ENCODE results near the gene SLX1B.
"Not testable (repeated sequence)": the region's sequence is repeated elsewhere in the genome, so short reads cannot be mapped to it uniquely, and the experiment has no call there.

Gene SLX1B

GRCh38 chr16:29454269-29454668, at the start of gene SLX1B, which contains the start of gene BOLA2:
Gene SLX1B (plus strand): TSS chr16:29454533.
Gene BOLA2 (minus strand): TSS chr16:29454351. CDS start chr16:29454253, 98 bp downstream.
- not testable (repeated sequence) for DNase-seq (ENCODE audit: low read depth, low spot score)

- DNase-seq (ENCODE audit: low read depth, low spot score) = peak; percentile 52
Measured at GRCh38 chr16:29405249-29405648, 49.1 kb upstream of the SLX1B start.

GRCh38 chr16:29423587-29423986, 30.7 kb upstream of the SLX1B start:
- not testable (repeated sequence) for DNase-seq (ENCODE audit: low read depth, low spot score)

GRCh38 chr16:29425390-29425789, 28.9 kb upstream of the SLX1B start:
- not testable (repeated sequence) for DNase-seq (ENCODE audit: low read depth, low spot score)

GRCh38 chr16:29453754-29454153, 579 bp upstream of the SLX1B start:
- DNase-seq (ENCODE audit: low read depth, low spot score) = not testable (repeated sequence)

GRCh38 chr16:29454828-29455227, 495 bp downstream of the SLX1B start:
- DNase-seq (ENCODE audit: low read depth, low spot score) = not testable (repeated sequence)

GRCh38 chr16:29457660-29458059, 3.3 kb downstream of the SLX1B start:
- DNase-seq (ENCODE audit: low read depth, low spot score) = not testable (repeated sequence)

- not testable (repeated sequence) for DNase-seq (ENCODE audit: low read depth, low spot score)
Measured at GRCh38 chr16:29459706-29460646, 5.6 kb downstream of the SLX1B start, which contains the start of gene SULT1A4. Gene SULT1A4 (plus strand): TSS chr16:29459913. CDS start chr16:29461386, 1,473 bp downstream.

GRCh38 chr16:29460647-29461030, 6.3 kb downstream of the SLX1B start:
- not testable (repeated sequence) for DNase-seq (ENCODE audit: low read depth, low spot score)

GRCh38 chr16:29465985-29466824, 11.9 kb downstream of the SLX1B start:
- DNase-seq (ENCODE audit: low read depth, low spot score) = not testable (repeated sequence)

- not testable (repeated sequence) for DNase-seq (ENCODE audit: low read depth, low spot score)
Measured at GRCh38 chr16:29466904-29467303, 12.6 kb downstream of the SLX1B start.

GRCh38 chr16:29467654-29468366, 13.5 kb downstream of the SLX1B start:
- DNase-seq (ENCODE audit: low read depth, low spot score) = not testable (repeated sequence)

GRCh38 chr16:29469660-29470059, 15.3 kb downstream of the SLX1B start:
- DNase-seq (ENCODE audit: low read depth, low spot score) = not testable (repeated sequence)

- DNase-seq (ENCODE audit: low read depth, low spot score) = not testable (repeated sequence)
Measured at GRCh38 chr16:29472065-29472464, 17.7 kb downstream of the SLX1B start.

- not testable (repeated sequence) for DNase-seq (ENCODE audit: low read depth, low spot score)
Measured at GRCh38 chr16:29482276-29482675, 27.9 kb downstream of the SLX1B start.

- not testable (repeated sequence) for DNase-seq (ENCODE audit: low read depth, low spot score)
Measured at GRCh38 chr16:29506308-29506707, 52.0 kb downstream of the SLX1B start, which contains the start of gene NPIPB12. Gene NPIPB12 (minus strand): TSS chr16:29506408.
